ENCODE data around the gene LARP4B.

LARP4B gene

GRCh38 chr10:955127-955819, 23.8 kb upstream of the LARP4B start:
- no peaks in the 10 kb centered on the region for H3K27me3 ChIP-seq (ENCODE audit: control insufficient read depth, insufficient read depth, low read length)
- no peaks in the 10 kb centered on the region for H3K9me3 ChIP-seq (ENCODE audit: control insufficient read depth, insufficient read depth, low read length)
- no peak overlapping the region for H3K4me3 ChIP-seq (ENCODE audit: low read depth, low read length)
- H3K9ac ChIP-seq (ENCODE audit: low read depth, low read length): no peak overlapping the region
- peaks cover 2% of the 10 kb centered on the region for H3K4me1 ChIP-seq (ENCODE audit: control insufficient read depth, insufficient read depth, low read length)
- H3K36me3 ChIP-seq (ENCODE audit: control insufficient read depth, insufficient read depth, low read length): no peaks in the 10 kb centered on the region

GRCh38 chr10:954396-954795, 22.9 kb upstream of the LARP4B start:
- Histone ChIP-seq H3K36me3 (ENCODE audit: control insufficient read depth, insufficient read depth, low read length) (no peaks in the 10 kb centered on the region), H3K4me1 (ENCODE audit: control insufficient read depth, insufficient read depth, low read length) (peaks cover 2% of the 10 kb centered on the region), H3K27me3 (ENCODE audit: control insufficient read depth, insufficient read depth, low read length) (no peaks in the 10 kb centered on the region), H3K4me3 (ENCODE audit: low read depth, low read length) (no peak overlapping the region), H3K9ac (ENCODE audit: low read depth, low read length) (no peak overlapping the region), H3K9me3 (ENCODE audit: control insufficient read depth, insufficient read depth, low read length) (no peaks in the 10 kb centered on the region)

- H3K9ac ChIP-seq (ENCODE audit: low read depth, low read length): no peak overlapping the region
- no peaks in the 10 kb centered on the region for H3K9me3 ChIP-seq (ENCODE audit: control insufficient read depth, insufficient read depth, low read length)
- no peaks in the 10 kb centered on the region for H3K27me3 ChIP-seq (ENCODE audit: control insufficient read depth, insufficient read depth, low read length)
- no peaks in the 10 kb centered on the region for H3K36me3 ChIP-seq (ENCODE audit: control insufficient read depth, insufficient read depth, low read length)
- no peak overlapping the region for H3K4me3 ChIP-seq (ENCODE audit: low read depth, low read length)
- peaks cover 2% of the 10 kb centered on the region for H3K4me1 ChIP-seq (ENCODE audit: control insufficient read depth, insufficient read depth, low read length)
Measured at GRCh38 chr10:953836-954235, 22.3 kb upstream of the LARP4B start.

- Histone ChIP-seq H3K9me3 (ENCODE audit: control insufficient read depth, insufficient read depth, low read length) (no peaks in the 10 kb centered on the region), H3K36me3 (ENCODE audit: control insufficient read depth, insufficient read depth, low read length) (no peaks in the 10 kb centered on the region), H3K27me3 (ENCODE audit: control insufficient read depth, insufficient read depth, low read length) (no peaks in the 10 kb centered on the region), H3K9ac (ENCODE audit: low read depth, low read length) (no peak overlapping the region), H3K4me3 (ENCODE audit: low read depth, low read length) (no peak overlapping the region), H3K4me1 (ENCODE audit: control insufficient read depth, insufficient read depth, low read length) (no peaks in the 10 kb centered on the region)
Measured at GRCh38 chr10:949446-949845, 17.9 kb upstream of the LARP4B start.

GRCh38 chr10:948347-948746, 16.8 kb upstream of the LARP4B start:
- no peak overlapping the region for H3K9ac ChIP-seq (ENCODE audit: low read depth, low read length)
- no peaks in the 10 kb centered on the region for H3K9me3 ChIP-seq (ENCODE audit: control insufficient read depth, insufficient read depth, low read length)
- no peaks in the 10 kb centered on the region for H3K36me3 ChIP-seq (ENCODE audit: control insufficient read depth, insufficient read depth, low read length)
- H3K27me3 ChIP-seq (ENCODE audit: control insufficient read depth, insufficient read depth, low read length): no peaks in the 10 kb centered on the region
- no peaks in the 10 kb centered on the region for H3K4me1 ChIP-seq (ENCODE audit: control insufficient read depth, insufficient read depth, low read length)
- no peak overlapping the region for H3K4me3 ChIP-seq (ENCODE audit: low read depth, low read length)

GRCh38 chr10:947881-948280, 16.4 kb upstream of the LARP4B start:
- H3K4me1 ChIP-seq (ENCODE audit: control insufficient read depth, insufficient read depth, low read length): no peaks in the 10 kb centered on the region
- H3K4me3 ChIP-seq (ENCODE audit: low read depth, low read length): no peak overlapping the region
- no peaks in the 10 kb centered on the region for H3K27me3 ChIP-seq (ENCODE audit: control insufficient read depth, insufficient read depth, low read length)
- no peaks in the 10 kb centered on the region for H3K36me3 ChIP-seq (ENCODE audit: control insufficient read depth, insufficient read depth, low read length)
- H3K9me3 ChIP-seq (ENCODE audit: control insufficient read depth, insufficient read depth, low read length): no peaks in the 10 kb centered on the region
- H3K9ac ChIP-seq (ENCODE audit: low read depth, low read length): no peak overlapping the region

- no peak overlapping the region for H3K9ac ChIP-seq (ENCODE audit: low read depth, low read length)
- no peaks in the 10 kb centered on the region for H3K36me3 ChIP-seq (ENCODE audit: control insufficient read depth, insufficient read depth, low read length)
- no peaks in the 10 kb centered on the region for H3K27me3 ChIP-seq (ENCODE audit: control insufficient read depth, insufficient read depth, low read length)
- no peak overlapping the region for H3K4me3 ChIP-seq (ENCODE audit: low read depth, low read length)
- no peaks in the 10 kb centered on the region for H3K9me3 ChIP-seq (ENCODE audit: control insufficient read depth, insufficient read depth, low read length)
- no peaks in the 10 kb centered on the region for H3K4me1 ChIP-seq (ENCODE audit: control insufficient read depth, insufficient read depth, low read length)
Measured at GRCh38 chr10:947051-947450, 15.5 kb upstream of the LARP4B start.

- no peaks in the 10 kb centered on the region for H3K4me1 ChIP-seq (ENCODE audit: control insufficient read depth, insufficient read depth, low read length)
- H3K9me3 ChIP-seq (ENCODE audit: control insufficient read depth, insufficient read depth, low read length): no peaks in the 10 kb centered on the region
- no peaks in the 10 kb centered on the region for H3K36me3 ChIP-seq (ENCODE audit: control insufficient read depth, insufficient read depth, low read length)
- H3K9ac ChIP-seq (ENCODE audit: low read depth, low read length): no peak overlapping the region
- no peak overlapping the region for H3K4me3 ChIP-seq (ENCODE audit: low read depth, low read length)
- H3K27me3 ChIP-seq (ENCODE audit: control insufficient read depth, insufficient read depth, low read length): no peaks in the 10 kb centered on the region
Measured at GRCh38 chr10:945778-946177, 14.3 kb upstream of the LARP4B start.

- H3K4me3 ChIP-seq (ENCODE audit: low read depth, low read length): no peak overlapping the region
Measured at GRCh38 chr10:944034-944831, 12.7 kb upstream of the LARP4B start.

GRCh38 chr10:943334-944033, 12.0 kb upstream of the LARP4B start:
- Histone ChIP-seq H3K9me3 (ENCODE audit: control insufficient read depth, insufficient read depth, low read length) (no peaks in the 10 kb centered on the region), H3K27me3 (ENCODE audit: control insufficient read depth, insufficient read depth, low read length) (no peaks in the 10 kb centered on the region), H3K4me1 (ENCODE audit: control insufficient read depth, insufficient read depth, low read length) (no peaks in the 10 kb centered on the region), H3K9ac (ENCODE audit: low read depth, low read length) (no peak overlapping the region), H3K36me3 (ENCODE audit: control insufficient read depth, insufficient read depth, low read length) (no peaks in the 10 kb centered on the region), H3K4me3 (ENCODE audit: low read depth, low read length) (no peak overlapping the region)

More at GRCh38 chr10:944034-944831, 12.7 kb upstream of the LARP4B start:
- Histone ChIP-seq H3K27me3 (ENCODE audit: control insufficient read depth, insufficient read depth, low read length) (no peaks in the 10 kb centered on the region), H3K36me3 (ENCODE audit: control insufficient read depth, insufficient read depth, low read length) (no peaks in the 10 kb centered on the region), H3K9ac (ENCODE audit: low read depth, low read length) (no peak overlapping the region), H3K4me1 (ENCODE audit: control insufficient read depth, insufficient read depth, low read length) (no peaks in the 10 kb centered on the region), H3K9me3 (ENCODE audit: control insufficient read depth, insufficient read depth, low read length) (no peaks in the 10 kb centered on the region)

GRCh38 chr10:938941-939678, 7.6 kb upstream of the LARP4B start:
- no peaks in the 10 kb centered on the region for H3K36me3 ChIP-seq (ENCODE audit: control insufficient read depth, insufficient read depth, low read length)
- no peaks in the 10 kb centered on the region for H3K27me3 ChIP-seq (ENCODE audit: control insufficient read depth, insufficient read depth, low read length)
- H3K9ac ChIP-seq (ENCODE audit: low read depth, low read length): no peak overlapping the region
- no peak overlapping the region for H3K4me3 ChIP-seq (ENCODE audit: low read depth, low read length)
- H3K9me3 ChIP-seq (ENCODE audit: control insufficient read depth, insufficient read depth, low read length): no peaks in the 10 kb centered on the region
- H3K4me1 ChIP-seq (ENCODE audit: control insufficient read depth, insufficient read depth, low read length): no peaks in the 10 kb centered on the region
